H9 (cell line): ENCODE data around the gene POF1B. TPM values are rescaled to one million over a fixed set of nuclear protein-coding genes. Genes with fewer than 3 reads are reported as not detected.

Experiments
- DNase-seq: peaks from one replicate; pipeline ENCODE4 v3.0.0-alpha.2; 2017
- H2AFZ ChIP-seq: one replicate; pipeline ENCODE4 v1.6.1; 2013; ENCODE audit warnings: mild to moderate bottlenecking, low read length, control low read depth, moderate library complexity
- H2AK5ac ChIP-seq: 2 replicates; pipeline ENCODE4 v1.6.1; 2013; ENCODE audit warnings: low read length, control low read depth, mixed read lengths; ENCODE audit not compliant: insufficient read length
- H2BK120ac ChIP-seq: one replicate; pipeline ENCODE4 v1.6.1; 2013; ENCODE audit warnings: low read depth, mild to moderate bottlenecking, low read length, control low read depth, inconsistent platforms; ENCODE audit not compliant: poor library complexity, severe bottlenecking
- H2BK12ac ChIP-seq: 2 replicates; pipeline ENCODE4 v1.6.1; 2013; ENCODE audit warnings: low read length, control low read depth, mixed read lengths, low read depth; ENCODE audit not compliant: insufficient read length
- H2BK15ac ChIP-seq: 2 replicates; pipeline ENCODE4 v1.6.1; 2013; ENCODE audit warnings: low read depth, low read length, control low read depth
- H2BK20ac ChIP-seq: one replicate; pipeline ENCODE4 v1.6.1; 2013; ENCODE audit warnings: low read depth, mild to moderate bottlenecking, low read length, control low read depth, inconsistent platforms; ENCODE audit not compliant: poor library complexity, severe bottlenecking
- H2BK5ac ChIP-seq: 2 replicates; pipeline ENCODE4 v1.6.1; 2013; ENCODE audit warnings: low read length, control low read depth, mixed read lengths; ENCODE audit not compliant: insufficient read length
- H3K14ac ChIP-seq: 2 replicates; pipeline ENCODE4 v1.6.1; 2013; ENCODE audit warnings: low read length, control low read depth; ENCODE audit not compliant: insufficient read depth
- H3K18ac ChIP-seq: 2 replicates; pipeline ENCODE4 v1.6.1; 2013; ENCODE audit warnings: low read depth, mild to moderate bottlenecking, mixed read lengths, low read length, control low read depth; ENCODE audit not compliant: insufficient read length
- H3K23ac ChIP-seq: 2 replicates; pipeline ENCODE4 v1.6.1; 2013; ENCODE audit warnings: low read length, control low read depth, mixed read lengths, low read depth; ENCODE audit not compliant: insufficient read length
- H3K23me2 ChIP-seq: 2 replicates; pipeline ENCODE4 v1.6.1; 2013; ENCODE audit warnings: low read depth, mild to moderate bottlenecking, mixed read lengths, low read length, control low read depth; ENCODE audit not compliant: insufficient read length, poor library complexity, severe bottlenecking
- H3K27ac ChIP-seq: 2 replicates; pipeline ENCODE4 v1.5.1; 2013; ENCODE audit warnings: low read length, control low read depth, mixed read lengths, low read depth; ENCODE audit not compliant: insufficient read length
- H3K27me3 ChIP-seq: 2 replicates; pipeline ENCODE4 v1.6.1; 2013; ENCODE audit warnings: low read length, control low read depth, inconsistent platforms; ENCODE audit not compliant: insufficient read depth
- H3K4ac ChIP-seq: 2 replicates; pipeline ENCODE4 v1.6.1; 2013; ENCODE audit warnings: low read depth, mild to moderate bottlenecking, control low read depth, inconsistent platforms, low read length, moderate library complexity
- H3K4me1 ChIP-seq: 2 replicates; pipeline ENCODE4 v1.6.1; 2013; ENCODE audit warnings: low read length, control low read depth, inconsistent platforms; ENCODE audit not compliant: insufficient read depth
- H3K4me2 ChIP-seq: 2 replicates; pipeline ENCODE4 v1.6.1; 2013; ENCODE audit warnings: low read length, control low read depth, mixed read lengths; ENCODE audit not compliant: insufficient read length, insufficient read depth
- H3K56ac ChIP-seq: 2 replicates; pipeline ENCODE4 v1.6.1; 2013; ENCODE audit warnings: low read depth, mild to moderate bottlenecking, mixed read lengths, low read length, control low read depth; ENCODE audit not compliant: insufficient read length
- H3K79me1 ChIP-seq: 2 replicates; pipeline ENCODE4 v1.6.1; 2013; ENCODE audit warnings: low read depth, mild to moderate bottlenecking, moderate library complexity, low read length, control low read depth, inconsistent platforms; ENCODE audit not compliant: insufficient read depth, poor library complexity, severe bottlenecking
- H3K79me2 ChIP-seq: 2 replicates; pipeline ENCODE4 v1.6.1; 2013; ENCODE audit warnings: low read length, control low read depth, inconsistent platforms; ENCODE audit not compliant: insufficient read depth
- H3K9ac ChIP-seq: 2 replicates; pipeline ENCODE4 v1.6.1; 2013; ENCODE audit warnings: low read length, control low read depth, mixed read lengths; ENCODE audit not compliant: insufficient read length; ENCODE audit errors: extremely low read depth
- H3K9me3 ChIP-seq: one replicate; pipeline ENCODE4 v1.6.1; 2013; ENCODE audit warnings: low read depth, low read length, inconsistent platforms; ENCODE audit not compliant: control insufficient read depth
- H3T11ph ChIP-seq: one replicate; pipeline ENCODE4 v1.6.1; 2013; ENCODE audit warnings: mild to moderate bottlenecking, low read length, control low read depth, inconsistent platforms
- H4K20me1 ChIP-seq: one replicate; pipeline ENCODE4 v1.6.1; 2013; ENCODE audit not compliant: control insufficient read depth, insufficient read length, insufficient read depth
- H4K5ac ChIP-seq: 2 replicates; pipeline ENCODE4 v1.6.1; 2013; ENCODE audit warnings: low read depth, mild to moderate bottlenecking, mixed read lengths, low read length, control low read depth; ENCODE audit not compliant: insufficient read length
- H4K8ac ChIP-seq: replicated peaks from 2 replicates; pipeline ENCODE4 v1.6.1; 2013; ENCODE audit warnings: low read length, control low read depth, mixed read lengths, low read depth; ENCODE audit not compliant: insufficient read length
- H4K91ac ChIP-seq: 2 replicates; pipeline ENCODE4 v1.6.1; 2013; ENCODE audit warnings: low read depth, mild to moderate bottlenecking, moderate library complexity, mixed read lengths, low read length, control low read depth; ENCODE audit not compliant: insufficient read length
- H3K27ac Mint-ChIP-seq, 3 experiments: 2 replicates in 2 of 3; 3 replicates in 1 of 3; pipeline ENCODE4 v1.8.0; 2020 to 2021; ENCODE audit warnings: mixed read lengths in 3 of 3, mild to moderate bottlenecking in 1 of 3, moderate library complexity in 1 of 3
- H3K27me3 Mint-ChIP-seq: 2 replicates; pipeline ENCODE4 v1.8.0; 2021; ENCODE audit warnings: low read depth, mild to moderate bottlenecking, moderate library complexity, mixed read lengths
- H3K36me3 Mint-ChIP-seq, 3 experiments: 2 replicates in 2 of 3; 3 replicates in 1 of 3; pipeline ENCODE4 v1.8.0; 2020 to 2021; ENCODE audit warnings: low read depth in 3 of 3, mixed read lengths in 3 of 3; ENCODE audit not compliant: insufficient read depth in 1 of 3
- H3K4me1 Mint-ChIP-seq, 2 experiments: 2 replicates each; pipeline ENCODE4 v1.8.0; 2020; ENCODE audit warnings: mixed read lengths in 2 of 2
- H3K4me3 Mint-ChIP-seq, 2 experiments: 2 replicates in 1 of 2; 3 replicates in 1 of 2; pipeline ENCODE4 v1.8.0; 2020 to 2021; ENCODE audit warnings: mild to moderate bottlenecking in 2 of 2, mixed read lengths in 2 of 2, moderate library complexity in 1 of 2
- H3K9me3 Mint-ChIP-seq, 2 experiments: 2 replicates in 1 of 2; 3 replicates in 1 of 2; pipeline ENCODE4 v1.8.0; 2020; ENCODE audit warnings: mild to moderate bottlenecking in 2 of 2, mixed read lengths in 2 of 2, moderate library complexity in 1 of 2
- WGBS: extraction: QIAGEN DNeasy Blood & Tissue Kit; methylation state at CpG from one replicate; pipeline ENCODE4 v1.1.7; 2013; ENCODE audit warnings: missing lambda C conversion rate, low lambda C conversion rate, mixed read lengths; ENCODE audit not compliant: insufficient read length; ENCODE audit errors: extremely low coverage; 5-methylcytosine and 5-hydroxymethylcytosine counted together
- total RNA-seq: library from RNA; stranded (reverse); gene quantifications from 2 replicates; pipeline ENCODE4 v1.2.1, GENCODE V29; 2021
- TF ChIP-seq, protein P1 (sequence below): fragments of 200-600 bp; sonication (generic); conservative IDR thresholded peaks from 3 replicates; pipeline ENCODE4 v1.8.0; 2021; ENCODE audit warnings: antibody characterized with exemption, mild to moderate bottlenecking

The POF1B gene
- total RNA-seq, 1 experiment from 2014 or later = not detected

DNA sequence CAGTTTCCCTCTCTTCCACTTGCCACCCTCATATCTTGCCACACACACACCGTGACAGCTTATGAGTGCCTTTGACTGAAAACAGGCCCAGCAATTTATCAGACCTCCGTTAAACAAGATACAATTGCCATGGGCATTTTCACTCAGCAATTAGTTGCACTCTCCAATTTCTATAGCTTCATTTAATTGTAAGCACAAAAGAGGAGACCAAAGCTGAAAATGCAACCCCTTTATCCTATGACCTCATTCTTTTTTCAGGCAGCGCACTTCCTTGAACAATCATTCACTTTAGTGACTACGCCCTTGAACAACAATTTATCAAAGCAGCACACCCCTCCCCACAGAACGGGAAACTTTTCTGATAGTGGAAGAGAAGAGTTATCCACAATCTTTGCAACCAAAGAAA is 4.1 kb downstream of the POF1B start:
- Histone ChIP-seq H4K91ac (no peak overlapping the region), H3K4me2 (no peak overlapping the region), H3K79me2 (no peaks in the 10 kb centered on the region), H3T11ph (no peak overlapping the region), H3K9me3 (peaks cover 6% of the 10 kb centered on the region), H2BK15ac (no peak overlapping the region), H3K56ac (no peak overlapping the region), H4K5ac (no peak overlapping the region), H3K23ac (no peak overlapping the region), H2AK5ac (no peak overlapping the region), H4K20me1 (no peaks in the 10 kb centered on the region), H3K23me2 (peaks cover 3% of the 10 kb centered on the region), H3K18ac (no peak overlapping the region), H3K4ac (no peak overlapping the region), H4K8ac (no peak overlapping the region), H2BK120ac (no peak overlapping the region), H3K4me1 (no peaks in the 10 kb centered on the region), H3K9ac (no peak overlapping the region), H3K79me1 (no peaks in the 10 kb centered on the region), H2BK5ac (no peak overlapping the region), H3K14ac (no peak overlapping the region), H2BK20ac (no peak overlapping the region), H2AFZ (no peak overlapping the region), H3K27ac (no peak overlapping the region), H3K27me3 (no peaks in the 10 kb centered on the region), H2BK12ac (no peak overlapping the region)
- no peaks in the 10 kb centered on the region for H3K36me3 Mint-ChIP-seq
- no peak overlapping the region for H3K4me3 Mint-ChIP-seq
- no CpG with 5 or more reads among the region's 5 CpGs for WGBS
- H3K9me3 Mint-ChIP-seq = peaks cover 31 to 40% of the 10 kb centered on the region in 2 experiments
- H3K27me3 Mint-ChIP-seq = no peaks in the 10 kb centered on the region
- DNase-seq = no peak
- H3K4me1 Mint-ChIP-seq = no peaks in the 10 kb centered on the region
- no peak overlapping the region for H3K27ac Mint-ChIP-seq
- TF ChIP-seq, protein P1, sequence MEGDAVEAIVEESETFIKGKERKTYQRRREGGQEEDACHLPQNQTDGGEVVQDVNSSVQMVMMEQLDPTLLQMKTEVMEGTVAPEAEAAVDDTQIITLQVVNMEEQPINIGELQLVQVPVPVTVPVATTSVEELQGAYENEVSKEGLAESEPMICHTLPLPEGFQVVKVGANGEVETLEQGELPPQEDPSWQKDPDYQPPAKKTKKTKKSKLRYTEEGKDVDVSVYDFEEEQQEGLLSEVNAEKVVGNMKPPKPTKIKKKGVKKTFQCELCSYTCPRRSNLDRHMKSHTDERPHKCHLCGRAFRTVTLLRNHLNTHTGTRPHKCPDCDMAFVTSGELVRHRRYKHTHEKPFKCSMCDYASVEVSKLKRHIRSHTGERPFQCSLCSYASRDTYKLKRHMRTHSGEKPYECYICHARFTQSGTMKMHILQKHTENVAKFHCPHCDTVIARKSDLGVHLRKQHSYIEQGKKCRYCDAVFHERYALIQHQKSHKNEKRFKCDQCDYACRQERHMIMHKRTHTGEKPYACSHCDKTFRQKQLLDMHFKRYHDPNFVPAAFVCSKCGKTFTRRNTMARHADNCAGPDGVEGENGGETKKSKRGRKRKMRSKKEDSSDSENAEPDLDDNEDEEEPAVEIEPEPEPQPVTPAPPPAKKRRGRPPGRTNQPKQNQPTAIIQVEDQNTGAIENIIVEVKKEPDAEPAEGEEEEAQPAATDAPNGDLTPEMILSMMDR = no peak
